Muscle of leg (tissue), 11 donors: ENCODE results near the gene CBLL1. TPM values are rescaled to one million over a fixed set of nuclear protein-coding genes. Genes with fewer than 3 reads are reported as not detected.

ENCODE experiments used
- DNase-seq: peaks from one replicate; pipeline ENCODE4 v3.0.0; 2013
- H3K27ac ChIP-seq: one replicate; pipeline ENCODE4 v1.5.1; 2013; ENCODE audit warnings: mild to moderate bottlenecking, low read length, control low read depth
- H3K27me3 ChIP-seq: one replicate; pipeline ENCODE4 v1.6.1; 2013; ENCODE audit warnings: low read length; ENCODE audit not compliant: control insufficient read depth, insufficient read depth
- H3K36me3 ChIP-seq: one replicate; pipeline ENCODE4 v1.6.1; 2013; ENCODE audit warnings: low read length; ENCODE audit not compliant: control insufficient read depth, insufficient read depth
- H3K4me1 ChIP-seq: one replicate; pipeline ENCODE4 v1.6.1; 2013; ENCODE audit warnings: low read length; ENCODE audit not compliant: control insufficient read depth, insufficient read depth
- H3K4me3 ChIP-seq: one replicate; pipeline ENCODE4 v1.5.1; 2013; ENCODE audit warnings: low read length, control low read depth
- H3K9me3 ChIP-seq: replicated peaks from 2 replicates; pipeline ENCODE4 v1.6.1; 2013; ENCODE audit warnings: low read depth, low read length; ENCODE audit not compliant: control insufficient read depth
- WGBS: methylation state at CpG from one replicate; pipeline ENCODE4 v1.1.5; 2013; ENCODE audit warnings: missing lambda C conversion rate; ENCODE audit not compliant: insufficient coverage; 5-methylcytosine and 5-hydroxymethylcytosine counted together
- polyA plus RNA-seq, 8 donors: library from polyadenylated mRNA; unstranded; fragments of 120-200 nt; gene quantifications; one replicate each; pipeline versions ENCODE4 v1.2.1 to v1.2.3, GENCODE V29; 2013; ENCODE audit warnings: inconsistent platforms in 1 of 8, low replicate concordance in 1 of 8; ENCODE audit not compliant: insufficient read length in 8 of 8, insufficient read depth in 1 of 8
- total RNA-seq: library from RNA; stranded (reverse); fragments of 120-200 nt; gene quantifications from one replicate; pipeline ENCODE4 v1.2.4, GENCODE V29; 2013

The CBLL1 gene
- total and polyA plus RNA-seq, 9 donors = 13.9 to 21.2 (median 16.9) TPM

GRCh38 chr7:107728276-107728675 lies 15.7 kb upstream of the CBLL1 start:
- Histone ChIP-seq H3K27me3 (no peaks in the 10 kb centered on the region), H3K9me3 (no peaks in the 10 kb centered on the region), H3K4me1 (no peaks in the 10 kb centered on the region), H3K4me3 (no peak overlapping the region), H3K27ac (no peak overlapping the region), H3K36me3 (no peaks in the 10 kb centered on the region)
- no peak for DNase-seq

GRCh38 chr7:107742678-107743566 lies 1.0 kb upstream of the CBLL1 start:
- no peak for DNase-seq
- Histone ChIP-seq H3K36me3 (no peaks in the 10 kb centered on the region), H3K4me1 (peaks cover 6% of the 10 kb centered on the region), H3K27ac (peak overlapping the region; percentile 96), H3K27me3 (peaks cover 2% of the 10 kb centered on the region), H3K9me3 (no peaks in the 10 kb centered on the region), H3K4me3 (peak overlapping the region; percentile 86)
- WGBS = under 1% methylated on average over 19 of the region's 29 CpGs

- 0% methylated on average over 17 of the region's 22 CpGs for WGBS
- peaks cover 6% of the 10 kb centered on the region for H3K4me1 ChIP-seq
- no peaks in the 10 kb centered on the region for H3K9me3 ChIP-seq
- H3K4me3 ChIP-seq = peak overlapping the region; percentile 86
- peaks cover 2% of the 10 kb centered on the region for H3K36me3 ChIP-seq
- no peak for DNase-seq
- peak overlapping the region; percentile 96 for H3K27ac ChIP-seq
- H3K27me3 ChIP-seq = peaks cover 2% of the 10 kb centered on the region
Observed at GRCh38 chr7:107744345-107744750, 406 bp downstream of the CBLL1 start.

GRCh38 chr7:107746006-107746405 lies 2.1 kb downstream of the CBLL1 start:
- no peak overlapping the region for H3K4me3 ChIP-seq

GRCh38 chr7:107751113-107751512 lies 7.2 kb downstream of the CBLL1 start:
- H3K9me3 ChIP-seq = no peaks in the 10 kb centered on the region
- H3K27me3 ChIP-seq = no peaks in the 10 kb centered on the region
- H3K27ac ChIP-seq = no peak overlapping the region
- peaks cover 15% of the 10 kb centered on the region for H3K36me3 ChIP-seq
- WGBS = 98% methylated on average over 5 of the region's 7 CpGs
- no peak for DNase-seq
- H3K4me1 ChIP-seq = no peaks in the 10 kb centered on the region
- H3K4me3 ChIP-seq = no peak overlapping the region

More at GRCh38 chr7:107746006-107746405, 2.1 kb downstream of the CBLL1 start:
- no peaks in the 10 kb centered on the region for H3K27me3 ChIP-seq
- H3K4me1 ChIP-seq = peaks cover 6% of the 10 kb centered on the region
- DNase-seq = no peak
- no peaks in the 10 kb centered on the region for H3K9me3 ChIP-seq
- H3K36me3 ChIP-seq = peaks cover 8% of the 10 kb centered on the region
- no peak overlapping the region for H3K27ac ChIP-seq
- WGBS = no CpG with 5 or more reads among the region's 3 CpGs

- Histone ChIP-seq H3K27me3 (no peaks in the 10 kb centered on the region), H3K9me3 (no peaks in the 10 kb centered on the region), H3K4me3 (no peak overlapping the region), H3K36me3 (peaks cover 26% of the 10 kb centered on the region), H3K4me1 (no peaks in the 10 kb centered on the region), H3K27ac (no peak overlapping the region)
- no peak for DNase-seq
- 86% methylated on average over 1 of the region's 2 CpGs for WGBS
Observed at GRCh38 chr7:107754642-107755041, 10.7 kb downstream of the CBLL1 start.

GRCh38 chr7:107758667-107759066 lies 14.7 kb downstream of the CBLL1 start:
- no peaks in the 10 kb centered on the region for H3K9me3 ChIP-seq
- 100% methylated on average over 1 of the region's 1 CpG for WGBS
- no peak for DNase-seq
- H3K36me3 ChIP-seq = peaks cover 17% of the 10 kb centered on the region
- no peaks in the 10 kb centered on the region for H3K4me1 ChIP-seq
- H3K27ac ChIP-seq = no peak overlapping the region
- H3K27me3 ChIP-seq = no peaks in the 10 kb centered on the region
- no peak overlapping the region for H3K4me3 ChIP-seq

GRCh38 chr7:107767391-107767790 lies 23.4 kb downstream of the CBLL1 start:
- H3K27ac ChIP-seq = no peak overlapping the region
- no peak for DNase-seq
- no peaks in the 10 kb centered on the region for H3K4me1 ChIP-seq
- no CpG with 5 or more reads among the region's 2 CpGs for WGBS
- H3K9me3 ChIP-seq = no peaks in the 10 kb centered on the region
- H3K36me3 ChIP-seq = no peaks in the 10 kb centered on the region
- no peaks in the 10 kb centered on the region for H3K27me3 ChIP-seq
- H3K4me3 ChIP-seq = no peak overlapping the region

- no peak for DNase-seq
- no peaks in the 10 kb centered on the region for H3K4me1 ChIP-seq
- no peaks in the 10 kb centered on the region for H3K9me3 ChIP-seq
- no peak overlapping the region for H3K4me3 ChIP-seq
- H3K36me3 ChIP-seq = no peaks in the 10 kb centered on the region
- H3K27me3 ChIP-seq = no peaks in the 10 kb centered on the region
- no peak overlapping the region for H3K27ac ChIP-seq
- WGBS = no CpG with 5 or more reads among the region's 1 CpG
Observed at GRCh38 chr7:107768263-107768662, 24.3 kb downstream of the CBLL1 start.

- Histone ChIP-seq H3K9me3 (no peaks in the 10 kb centered on the region), H3K4me1 (no peaks in the 10 kb centered on the region), H3K27ac (no peak overlapping the region), H3K27me3 (no peaks in the 10 kb centered on the region), H3K4me3 (no peak overlapping the region), H3K36me3 (no peaks in the 10 kb centered on the region)
- no CpG with 5 or more reads among the region's 2 CpGs for WGBS
- no peak for DNase-seq
Observed at GRCh38 chr7:107773027-107773426, 29.1 kb downstream of the CBLL1 start.
